ENCODE measurements around the gene PUS3. TPM values are rescaled to one million over a fixed set of nuclear protein-coding genes. Genes with fewer than 3 reads are reported as not detected.

The PUS3 gene
- total RNA-seq, 1 experiment from 2014 or later = 18.6 TPM

DNA sequence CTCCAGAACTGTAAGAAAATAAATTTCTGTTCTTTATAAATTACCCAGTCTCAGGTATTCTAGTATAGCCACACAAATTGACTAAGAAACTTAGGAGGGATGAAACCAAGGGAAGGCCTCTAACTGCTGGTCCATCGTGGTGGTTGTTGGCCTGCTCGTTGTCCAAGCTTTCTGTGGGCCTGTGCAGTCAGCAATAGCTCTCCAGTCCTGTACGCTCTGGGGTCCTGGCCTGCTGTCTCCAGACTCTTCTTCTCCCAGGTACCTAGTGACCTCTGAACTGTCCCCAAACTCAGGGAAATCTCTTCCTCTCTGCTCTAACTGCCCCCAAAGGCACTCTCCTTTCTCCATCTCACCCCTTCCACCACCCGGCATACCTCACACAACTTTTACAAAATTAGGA lies 37.1 kb upstream of the PUS3 start:
- Mint-ChIP-seq H3K4me3 (no peak overlapping the region), H3K27me3 (ENCODE audit: low read depth) (no peaks in the 10 kb centered on the region; the same call in 1 of the 2 replicates), H3K9me3 (no peaks in the 10 kb centered on the region), H3K36me3 (no peaks in the 10 kb centered on the region), H3K4me1 (peaks cover 21% of the 10 kb centered on the region), H3K27ac (no peak overlapping the region; the same call in 1 of the 2 replicates)
- POLR2A ChIA-PET = no interaction called here
- ATAC-seq (no peak), DNase-seq (ENCODE audit: low spot score) (no peak)
- CTCF ChIA-PET = interaction anchor here (3.0 kb wide), 1 partner anchor 253 kb away, joined by 16 read pairs; no protein-coding TSS in a partner anchor
- TF ChIP-seq, protein P1, sequence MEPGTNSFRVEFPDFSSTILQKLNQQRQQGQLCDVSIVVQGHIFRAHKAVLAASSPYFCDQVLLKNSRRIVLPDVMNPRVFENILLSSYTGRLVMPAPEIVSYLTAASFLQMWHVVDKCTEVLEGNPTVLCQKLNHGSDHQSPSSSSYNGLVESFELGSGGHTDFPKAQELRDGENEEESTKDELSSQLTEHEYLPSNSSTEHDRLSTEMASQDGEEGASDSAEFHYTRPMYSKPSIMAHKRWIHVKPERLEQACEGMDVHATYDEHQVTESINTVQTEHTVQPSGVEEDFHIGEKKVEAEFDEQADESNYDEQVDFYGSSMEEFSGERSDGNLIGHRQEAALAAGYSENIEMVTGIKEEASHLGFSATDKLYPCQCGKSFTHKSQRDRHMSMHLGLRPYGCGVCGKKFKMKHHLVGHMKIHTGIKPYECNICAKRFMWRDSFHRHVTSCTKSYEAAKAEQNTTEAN (CRISPR knock-in tag; IDR thresholded peaks at IDR 0.05) = no peak
- TF ChIP-seq NR2C2 (CRISPR knock-in tag; IDR thresholded peaks at IDR 0.05) (no peak), RORB (CRISPR knock-in tag; IDR thresholded peaks at IDR 0.05) (no peak), TCF7 (CRISPR knock-in tag; IDR thresholded peaks at IDR 0.05; ENCODE audit: low read depth) (no peak), ZBTB21 (CRISPR knock-in tag; IDR thresholded peaks at IDR 0.05; ENCODE audit: borderline replicate concordance) (no peak), TEAD4 (CRISPR knock-in tag; IDR thresholded peaks at IDR 0.05) (no peak), MXD4 (CRISPR knock-in tag; IDR thresholded peaks at IDR 0.05; ENCODE audit: borderline replicate concordance) (no peak), ZNF423 (CRISPR knock-in tag; IDR thresholded peaks at IDR 0.05) (no peak), HMGA2 (CRISPR knock-in tag; IDR thresholded peaks at IDR 0.05) (no peak), FOXK1 (CRISPR knock-in tag; IDR thresholded peaks at IDR 0.05) (no peak)
- TF ChIP-seq, protein P2, sequence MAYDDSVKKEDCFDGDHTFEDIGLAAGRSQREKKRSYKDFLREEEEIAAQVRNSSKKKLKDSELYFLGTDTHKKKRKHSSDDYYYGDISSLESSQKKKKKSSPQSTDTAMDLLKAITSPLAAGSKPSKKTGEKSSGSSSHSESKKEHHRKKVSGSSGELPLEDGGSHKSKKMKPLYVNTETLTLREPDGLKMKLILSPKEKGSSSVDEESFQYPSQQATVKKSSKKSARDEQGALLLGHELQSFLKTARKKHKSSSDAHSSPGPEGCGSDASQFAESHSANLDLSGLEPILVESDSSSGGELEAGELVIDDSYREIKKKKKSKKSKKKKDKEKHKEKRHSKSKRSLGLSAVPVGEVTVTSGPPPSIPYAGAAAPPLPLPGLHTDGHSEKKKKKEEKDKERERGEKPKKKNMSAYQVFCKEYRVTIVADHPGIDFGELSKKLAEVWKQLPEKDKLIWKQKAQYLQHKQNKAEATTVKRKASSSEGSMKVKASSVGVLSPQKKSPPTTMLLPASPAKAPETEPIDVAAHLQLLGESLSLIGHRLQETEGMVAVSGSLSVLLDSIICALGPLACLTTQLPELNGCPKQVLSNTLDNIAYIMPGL (CRISPR knock-in tag; IDR thresholded peaks at IDR 0.05) = no peak
- TF ChIP-seq, protein P3, sequence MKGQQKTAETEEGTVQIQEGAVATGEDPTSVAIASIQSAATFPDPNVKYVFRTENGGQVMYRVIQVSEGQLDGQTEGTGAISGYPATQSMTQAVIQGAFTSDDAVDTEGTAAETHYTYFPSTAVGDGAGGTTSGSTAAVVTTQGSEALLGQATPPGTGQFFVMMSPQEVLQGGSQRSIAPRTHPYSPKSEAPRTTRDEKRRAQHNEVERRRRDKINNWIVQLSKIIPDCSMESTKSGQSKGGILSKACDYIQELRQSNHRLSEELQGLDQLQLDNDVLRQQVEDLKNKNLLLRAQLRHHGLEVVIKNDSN (CRISPR knock-in tag; IDR thresholded peaks at IDR 0.05) = no peak
- TF ChIP-seq, protein P4, sequence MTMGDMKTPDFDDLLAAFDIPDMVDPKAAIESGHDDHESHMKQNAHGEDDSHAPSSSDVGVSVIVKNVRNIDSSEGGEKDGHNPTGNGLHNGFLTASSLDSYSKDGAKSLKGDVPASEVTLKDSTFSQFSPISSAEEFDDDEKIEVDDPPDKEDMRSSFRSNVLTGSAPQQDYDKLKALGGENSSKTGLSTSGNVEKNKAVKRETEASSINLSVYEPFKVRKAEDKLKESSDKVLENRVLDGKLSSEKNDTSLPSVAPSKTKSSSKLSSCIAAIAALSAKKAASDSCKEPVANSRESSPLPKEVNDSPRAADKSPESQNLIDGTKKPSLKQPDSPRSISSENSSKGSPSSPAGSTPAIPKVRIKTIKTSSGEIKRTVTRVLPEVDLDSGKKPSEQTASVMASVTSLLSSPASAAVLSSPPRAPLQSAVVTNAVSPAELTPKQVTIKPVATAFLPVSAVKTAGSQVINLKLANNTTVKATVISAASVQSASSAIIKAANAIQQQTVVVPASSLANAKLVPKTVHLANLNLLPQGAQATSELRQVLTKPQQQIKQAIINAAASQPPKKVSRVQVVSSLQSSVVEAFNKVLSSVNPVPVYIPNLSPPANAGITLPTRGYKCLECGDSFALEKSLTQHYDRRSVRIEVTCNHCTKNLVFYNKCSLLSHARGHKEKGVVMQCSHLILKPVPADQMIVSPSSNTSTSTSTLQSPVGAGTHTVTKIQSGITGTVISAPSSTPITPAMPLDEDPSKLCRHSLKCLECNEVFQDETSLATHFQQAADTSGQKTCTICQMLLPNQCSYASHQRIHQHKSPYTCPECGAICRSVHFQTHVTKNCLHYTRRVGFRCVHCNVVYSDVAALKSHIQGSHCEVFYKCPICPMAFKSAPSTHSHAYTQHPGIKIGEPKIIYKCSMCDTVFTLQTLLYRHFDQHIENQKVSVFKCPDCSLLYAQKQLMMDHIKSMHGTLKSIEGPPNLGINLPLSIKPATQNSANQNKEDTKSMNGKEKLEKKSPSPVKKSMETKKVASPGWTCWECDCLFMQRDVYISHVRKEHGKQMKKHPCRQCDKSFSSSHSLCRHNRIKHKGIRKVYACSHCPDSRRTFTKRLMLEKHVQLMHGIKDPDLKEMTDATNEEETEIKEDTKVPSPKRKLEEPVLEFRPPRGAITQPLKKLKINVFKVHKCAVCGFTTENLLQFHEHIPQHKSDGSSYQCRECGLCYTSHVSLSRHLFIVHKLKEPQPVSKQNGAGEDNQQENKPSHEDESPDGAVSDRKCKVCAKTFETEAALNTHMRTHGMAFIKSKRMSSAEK (CRISPR knock-in tag; IDR thresholded peaks at IDR 0.05; ENCODE audit: borderline replicate concordance) = no peak
- TF ChIP-seq, protein P5, sequence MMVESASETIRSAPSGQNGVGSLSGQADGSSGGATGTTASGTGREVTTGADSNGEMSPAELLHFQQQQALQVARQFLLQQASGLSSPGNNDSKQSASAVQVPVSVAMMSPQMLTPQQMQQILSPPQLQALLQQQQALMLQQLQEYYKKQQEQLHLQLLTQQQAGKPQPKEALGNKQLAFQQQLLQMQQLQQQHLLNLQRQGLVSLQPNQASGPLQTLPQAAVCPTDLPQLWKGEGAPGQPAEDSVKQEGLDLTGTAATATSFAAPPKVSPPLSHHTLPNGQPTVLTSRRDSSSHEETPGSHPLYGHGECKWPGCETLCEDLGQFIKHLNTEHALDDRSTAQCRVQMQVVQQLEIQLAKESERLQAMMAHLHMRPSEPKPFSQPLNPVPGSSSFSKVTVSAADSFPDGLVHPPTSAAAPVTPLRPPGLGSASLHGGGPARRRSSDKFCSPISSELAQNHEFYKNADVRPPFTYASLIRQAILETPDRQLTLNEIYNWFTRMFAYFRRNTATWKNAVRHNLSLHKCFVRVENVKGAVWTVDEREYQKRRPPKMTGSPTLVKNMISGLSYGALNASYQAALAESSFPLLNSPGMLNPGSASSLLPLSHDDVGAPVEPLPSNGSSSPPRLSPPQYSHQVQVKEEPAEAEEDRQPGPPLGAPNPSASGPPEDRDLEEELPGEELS (CRISPR knock-in tag; IDR thresholded peaks at IDR 0.05) = no peak

DNA sequence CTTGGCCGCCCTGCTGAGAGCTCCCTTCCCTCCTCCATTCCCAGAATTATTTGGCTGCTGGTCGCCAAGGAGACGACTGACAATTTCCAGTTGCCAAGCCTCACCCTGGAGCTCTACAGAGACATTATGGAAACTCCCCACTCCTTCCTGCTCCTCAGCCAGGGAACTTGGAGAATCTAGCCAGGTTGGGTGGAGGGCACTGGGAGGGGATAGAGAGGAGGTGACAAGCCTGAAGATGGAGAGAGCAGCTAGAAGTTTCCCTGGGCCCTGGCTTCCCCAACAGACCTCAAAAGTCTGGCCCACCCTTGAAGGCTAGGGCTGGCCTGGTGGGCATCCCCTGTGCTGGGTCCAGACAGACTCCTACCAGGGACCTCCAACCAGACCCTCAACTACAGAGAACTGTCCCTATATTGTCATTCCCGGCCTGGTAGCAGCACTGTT lies 36.1 kb upstream of the PUS3 start:
- Mint-ChIP-seq H3K27ac (peak overlapping the region; percentile 20; the same call in 1 of the 2 replicates), H3K4me1 (peaks cover 21% of the 10 kb centered on the region), H3K27me3 (ENCODE audit: low read depth) (no peaks in the 10 kb centered on the region), H3K4me3 (no peak overlapping the region), H3K36me3 (no peaks in the 10 kb centered on the region), H3K9me3 (no peaks in the 10 kb centered on the region)
- CTCF ChIA-PET = interaction anchor here (1.0 to 1.4 kb wide), 2 partner anchors 17 to 123 kb away, joined by 3 to 4 read pairs; no protein-coding TSS in a partner anchor
- POLR2A ChIA-PET = interaction anchor here (0.5 kb wide), 1 partner anchor 492 kb away, joined by 3 read pairs; no protein-coding TSS in a partner anchor
- ATAC-seq = no peak; the same call in 1 of the 2 replicates
- DNase-seq (ENCODE audit: low spot score) = no peak
- TF ChIP-seq, protein P6, sequence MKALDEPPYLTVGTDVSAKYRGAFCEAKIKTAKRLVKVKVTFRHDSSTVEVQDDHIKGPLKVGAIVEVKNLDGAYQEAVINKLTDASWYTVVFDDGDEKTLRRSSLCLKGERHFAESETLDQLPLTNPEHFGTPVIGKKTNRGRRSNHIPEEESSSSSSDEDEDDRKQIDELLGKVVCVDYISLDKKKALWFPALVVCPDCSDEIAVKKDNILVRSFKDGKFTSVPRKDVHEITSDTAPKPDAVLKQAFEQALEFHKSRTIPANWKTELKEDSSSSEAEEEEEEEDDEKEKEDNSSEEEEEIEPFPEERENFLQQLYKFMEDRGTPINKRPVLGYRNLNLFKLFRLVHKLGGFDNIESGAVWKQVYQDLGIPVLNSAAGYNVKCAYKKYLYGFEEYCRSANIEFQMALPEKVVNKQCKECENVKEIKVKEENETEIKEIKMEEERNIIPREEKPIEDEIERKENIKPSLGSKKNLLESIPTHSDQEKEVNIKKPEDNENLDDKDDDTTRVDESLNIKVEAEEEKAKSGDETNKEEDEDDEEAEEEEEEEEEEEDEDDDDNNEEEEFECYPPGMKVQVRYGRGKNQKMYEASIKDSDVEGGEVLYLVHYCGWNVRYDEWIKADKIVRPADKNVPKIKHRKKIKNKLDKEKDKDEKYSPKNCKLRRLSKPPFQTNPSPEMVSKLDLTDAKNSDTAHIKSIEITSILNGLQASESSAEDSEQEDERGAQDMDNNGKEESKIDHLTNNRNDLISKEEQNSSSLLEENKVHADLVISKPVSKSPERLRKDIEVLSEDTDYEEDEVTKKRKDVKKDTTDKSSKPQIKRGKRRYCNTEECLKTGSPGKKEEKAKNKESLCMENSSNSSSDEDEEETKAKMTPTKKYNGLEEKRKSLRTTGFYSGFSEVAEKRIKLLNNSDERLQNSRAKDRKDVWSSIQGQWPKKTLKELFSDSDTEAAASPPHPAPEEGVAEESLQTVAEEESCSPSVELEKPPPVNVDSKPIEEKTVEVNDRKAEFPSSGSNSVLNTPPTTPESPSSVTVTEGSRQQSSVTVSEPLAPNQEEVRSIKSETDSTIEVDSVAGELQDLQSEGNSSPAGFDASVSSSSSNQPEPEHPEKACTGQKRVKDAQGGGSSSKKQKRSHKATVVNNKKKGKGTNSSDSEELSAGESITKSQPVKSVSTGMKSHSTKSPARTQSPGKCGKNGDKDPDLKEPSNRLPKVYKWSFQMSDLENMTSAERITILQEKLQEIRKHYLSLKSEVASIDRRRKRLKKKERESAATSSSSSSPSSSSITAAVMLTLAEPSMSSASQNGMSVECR (CRISPR knock-in tag; IDR thresholded peaks at IDR 0.05; ENCODE audit: borderline replicate concordance) = no peak
- TF ChIP-seq GRHL2 (CRISPR knock-in tag; IDR thresholded peaks at IDR 0.05; ENCODE audit: insufficient replicate concordance, severe bottlenecking) (no peak), HMGA2 (CRISPR knock-in tag; IDR thresholded peaks at IDR 0.05) (no peak)
